Skeletal muscle cell (primary cell): ENCODE measurements around the gene TAOK3.
"Not testable (repeated sequence)": the region's sequence is repeated elsewhere in the genome, so short reads cannot be mapped to it uniquely, and the experiment has no call there.

ENCODE experiments used
- DNase-seq: peaks from one replicate; pipeline ENCODE4 v3.0.0-alpha.2; 2010; ENCODE audit warnings: low read depth
- H3K4me3 ChIP-seq: 2 replicates; pipeline ENCODE4 v1.5.1; 2011; ENCODE audit warnings: low read depth, mild to moderate bottlenecking, control low read depth, low read length, moderate library complexity

Gene TAOK3

DNA sequence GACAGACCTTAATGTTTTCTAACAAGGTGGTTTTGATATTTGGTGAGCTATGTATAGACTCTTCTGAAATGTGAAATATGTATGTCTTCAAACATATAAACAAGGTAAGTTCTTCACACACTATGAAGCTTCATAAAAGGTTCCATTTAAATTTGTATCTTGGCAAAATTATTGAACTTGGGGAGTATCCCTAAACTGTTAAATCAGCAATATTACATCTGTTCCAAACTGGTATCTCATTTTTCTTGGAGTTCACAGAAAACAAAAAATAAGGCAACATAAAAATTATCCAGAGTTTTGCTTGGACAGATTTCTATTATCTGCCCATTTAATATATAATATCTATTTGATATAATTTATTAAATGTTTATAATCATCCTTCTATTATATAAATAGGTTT, 62.4 kb downstream of the TAOK3 start:
- no peak for DNase-seq
- no peak overlapping the region for H3K4me3 ChIP-seq

DNA sequence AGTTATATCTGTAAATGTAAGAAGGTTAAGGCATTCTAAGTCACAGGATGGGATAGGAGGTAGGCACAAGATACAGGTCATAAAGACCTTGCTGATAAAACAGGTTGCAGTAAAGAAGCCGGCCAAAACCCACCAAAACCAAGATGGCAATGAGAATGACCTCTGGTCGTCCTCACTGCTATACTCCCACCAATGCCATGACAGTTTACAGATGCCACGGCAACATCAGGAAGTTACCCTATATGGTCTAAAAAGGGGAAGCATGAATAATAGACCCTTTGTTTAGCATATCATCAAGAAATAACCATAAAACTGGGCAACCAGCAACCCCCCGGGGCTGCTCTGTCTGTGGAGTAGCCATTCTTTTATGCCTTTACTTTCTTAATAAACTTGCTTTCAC, 64.7 kb downstream of the TAOK3 start:
- DNase-seq, H3K4me3 ChIP-seq: not testable (repeated sequence)

DNA sequence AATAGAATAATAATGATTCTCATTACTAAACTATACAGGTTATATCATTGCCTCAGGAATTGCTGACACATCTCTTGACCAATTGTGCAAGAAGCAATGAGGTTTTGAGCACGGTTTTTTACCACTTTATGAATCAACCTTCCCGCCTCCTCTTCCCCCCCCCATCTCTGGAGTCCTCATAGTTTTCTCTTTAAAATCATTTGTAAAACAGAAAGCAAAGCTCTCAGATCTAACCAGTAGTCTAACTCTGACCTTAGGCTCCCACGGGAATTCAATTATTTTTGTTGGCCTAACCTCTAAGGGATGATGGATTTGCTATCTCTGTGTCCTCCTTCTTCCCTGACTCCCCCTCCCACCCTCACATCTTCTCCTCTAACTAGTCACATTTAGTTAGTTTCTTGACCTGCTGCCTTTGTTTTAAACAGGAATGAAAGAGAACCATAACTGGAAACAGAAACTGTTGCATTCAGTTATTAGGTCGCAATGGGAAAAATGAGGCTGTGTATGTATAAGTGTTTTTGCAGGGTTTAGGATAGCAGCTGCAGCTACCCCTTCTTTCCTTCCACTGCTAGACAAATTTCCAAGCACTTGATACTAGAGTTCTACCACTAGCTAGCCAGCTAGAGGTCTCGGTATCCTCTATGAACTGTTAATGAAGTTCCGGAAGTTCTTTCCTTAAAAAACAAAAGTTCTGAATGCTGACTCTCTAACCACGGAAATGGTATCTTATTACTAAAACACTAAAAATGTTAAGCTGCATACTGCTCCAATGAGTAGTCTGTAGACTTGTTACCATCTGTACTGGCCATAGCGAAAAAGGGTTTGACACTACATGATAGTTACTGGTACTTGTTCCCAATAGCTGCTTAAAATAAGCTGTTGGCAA, 65.4 kb downstream of the TAOK3 start:
- H3K4me3 ChIP-seq = peak overlapping the region; percentile 39

DNA sequence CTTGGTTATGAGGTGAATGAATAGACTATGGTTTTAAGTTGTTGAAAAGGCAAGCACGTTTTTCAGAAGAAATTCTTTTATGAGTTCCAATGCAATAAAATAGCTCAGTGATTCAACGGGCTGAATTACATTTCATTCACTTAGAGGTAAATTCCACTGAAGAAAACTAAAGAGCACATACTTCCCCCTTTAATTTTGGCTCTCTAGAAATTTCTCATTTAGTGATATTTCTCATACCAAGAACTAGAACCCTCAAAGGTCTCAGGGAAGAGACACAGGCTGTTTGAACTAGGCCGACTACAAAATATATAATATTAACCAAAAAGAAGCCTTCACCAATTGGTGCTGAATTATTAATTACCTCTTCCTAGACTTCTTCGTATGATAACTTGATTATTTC, 68.6 kb downstream of the TAOK3 start:
- H3K4me3 ChIP-seq = no peak overlapping the region
- no peak for DNase-seq

More for the DNA sequence above, 65.4 kb downstream of the TAOK3 start:
- peak; percentile 76 for DNase-seq

DNA sequence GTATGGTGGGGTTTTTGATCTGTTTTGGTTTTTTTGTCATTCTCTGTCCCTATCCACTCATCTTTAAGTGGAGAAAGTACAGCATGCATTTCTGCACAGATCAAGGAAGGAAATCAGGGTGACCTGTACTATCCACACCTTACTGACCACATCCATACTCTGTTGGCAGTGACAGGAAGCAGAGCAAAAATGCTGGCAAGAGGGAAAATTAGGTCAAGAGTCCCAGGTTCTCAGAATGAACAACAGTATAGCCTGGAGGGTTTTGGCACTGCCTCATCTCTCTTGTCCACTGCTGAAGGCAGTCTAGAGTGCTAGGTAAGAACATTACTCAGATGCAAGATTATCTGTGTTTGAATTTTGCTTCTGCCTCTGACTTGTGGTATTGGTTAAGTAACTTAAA, 70.7 kb downstream of the TAOK3 start:
- H3K4me3 ChIP-seq = no peak overlapping the region
- DNase-seq = no peak

DNA sequence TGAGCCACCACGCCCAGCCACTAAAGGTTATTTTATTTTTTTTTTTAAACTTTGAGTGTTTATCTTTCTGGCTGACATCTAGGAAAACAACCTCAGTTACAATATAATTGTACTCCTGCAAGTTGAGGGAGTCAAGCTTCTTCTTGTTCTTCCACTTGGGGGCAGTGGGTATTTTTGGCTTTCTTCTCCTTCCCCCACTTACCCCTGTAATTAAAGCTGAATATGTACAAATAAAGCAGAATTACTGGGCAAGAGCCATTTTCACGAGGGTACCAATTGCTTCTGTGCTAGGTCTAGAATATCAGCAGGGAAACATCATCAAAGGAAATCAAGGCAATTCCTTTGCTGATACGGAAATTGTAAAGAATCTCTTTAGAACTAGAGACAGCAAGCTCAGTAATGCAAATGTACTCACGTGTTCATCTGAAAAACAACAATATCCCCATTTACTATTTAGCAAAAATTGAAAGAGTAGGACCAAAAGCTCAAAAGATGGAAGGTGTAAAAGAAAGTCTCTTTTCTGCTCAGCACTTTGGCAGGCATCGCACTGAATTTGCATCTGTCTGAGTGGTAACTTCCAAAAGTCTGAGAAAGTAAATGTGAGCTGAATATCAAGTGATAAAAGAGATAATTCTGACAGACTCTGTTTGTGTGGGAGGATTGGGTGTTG, 72.8 kb downstream of the TAOK3 start:
- DNase-seq = no peak

DNA sequence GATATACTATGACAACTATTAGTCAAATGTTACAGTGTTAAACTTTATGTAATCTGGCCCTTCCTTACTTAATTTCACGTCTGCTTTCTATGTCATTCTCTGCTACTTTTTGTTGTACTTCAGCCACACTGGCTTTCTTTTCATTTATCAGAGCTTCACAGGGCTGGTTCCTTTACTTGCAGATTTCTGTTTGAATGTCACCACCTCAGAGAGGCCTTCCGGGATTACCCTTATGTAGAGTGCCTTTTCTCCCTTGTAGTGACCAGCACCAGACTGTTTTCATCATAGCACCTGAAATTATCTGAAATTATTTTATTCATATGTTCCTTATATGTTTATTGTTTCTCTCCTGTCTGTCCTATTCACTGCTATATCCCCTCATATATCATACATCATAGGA, 75.4 kb downstream of the TAOK3 start:
- H3K4me3 ChIP-seq = no peak overlapping the region
- DNase-seq = no peak

More for the DNA sequence above, 72.8 kb downstream of the TAOK3 start:
- H3K4me3 ChIP-seq = no peak overlapping the region

DNA sequence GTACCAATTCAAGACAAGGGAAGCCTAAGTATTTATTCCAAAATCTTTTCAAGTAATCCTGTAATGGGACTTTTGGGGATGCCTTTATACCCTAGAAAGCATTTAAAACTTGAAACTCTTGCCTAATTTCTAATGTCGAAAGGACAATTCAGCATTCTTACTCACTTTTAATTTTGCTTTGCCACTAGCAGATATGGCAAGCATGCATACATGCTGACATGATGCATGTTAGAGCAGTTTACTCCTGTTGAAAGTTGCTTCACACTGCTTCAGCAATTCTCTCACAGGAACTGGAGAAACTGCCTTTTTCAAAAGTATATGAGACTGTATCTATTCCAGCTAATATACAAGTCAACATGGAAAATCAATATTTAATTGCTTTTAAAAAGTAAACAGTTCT, 79.9 kb downstream of the TAOK3 start:
- no peak overlapping the region for H3K4me3 ChIP-seq

DNA sequence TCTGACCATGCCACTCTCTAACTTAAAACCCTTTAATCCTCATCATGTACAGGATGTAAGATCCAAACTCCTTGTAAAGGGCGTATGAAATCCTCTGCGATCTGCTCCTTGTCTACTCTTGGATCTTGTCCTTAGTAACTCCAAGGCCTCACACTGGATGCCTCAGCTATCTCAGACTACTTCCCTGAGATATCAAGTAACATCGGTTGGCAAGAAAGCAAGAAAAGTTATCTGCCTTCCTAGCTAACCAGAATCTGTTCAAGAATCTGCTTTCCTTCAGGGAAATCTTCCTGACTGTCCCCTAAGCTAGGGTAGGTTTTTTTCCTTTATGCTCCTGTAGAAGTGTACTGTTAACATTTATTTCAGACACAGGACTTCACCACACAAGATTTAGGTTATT, 82.6 kb downstream of the TAOK3 start:
- H3K4me3 ChIP-seq = no peak overlapping the region
- no peak for DNase-seq

More for the DNA sequence above, 79.9 kb downstream of the TAOK3 start:
- no peak for DNase-seq

DNA sequence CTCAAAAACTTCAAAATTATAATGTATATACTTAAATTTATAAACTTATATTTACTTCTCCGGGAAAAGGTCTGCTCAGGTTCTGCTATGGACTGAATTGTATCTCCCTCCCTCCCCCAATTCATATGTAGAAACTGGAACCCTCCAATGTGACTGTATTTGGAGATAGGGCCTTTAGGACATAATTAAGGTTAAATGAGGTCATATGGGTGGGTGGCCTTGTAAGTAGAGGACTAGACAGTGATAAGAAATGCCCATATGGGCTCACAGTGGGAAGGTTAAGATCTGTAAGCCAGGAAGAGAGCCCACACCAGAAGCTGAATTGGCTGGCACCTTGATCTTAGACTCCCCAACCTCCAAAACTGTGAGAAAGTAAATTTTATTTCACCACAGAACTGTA, 84.5 kb downstream of the TAOK3 start:
- no peak overlapping the region for H3K4me3 ChIP-seq
- DNase-seq = no peak

DNA sequence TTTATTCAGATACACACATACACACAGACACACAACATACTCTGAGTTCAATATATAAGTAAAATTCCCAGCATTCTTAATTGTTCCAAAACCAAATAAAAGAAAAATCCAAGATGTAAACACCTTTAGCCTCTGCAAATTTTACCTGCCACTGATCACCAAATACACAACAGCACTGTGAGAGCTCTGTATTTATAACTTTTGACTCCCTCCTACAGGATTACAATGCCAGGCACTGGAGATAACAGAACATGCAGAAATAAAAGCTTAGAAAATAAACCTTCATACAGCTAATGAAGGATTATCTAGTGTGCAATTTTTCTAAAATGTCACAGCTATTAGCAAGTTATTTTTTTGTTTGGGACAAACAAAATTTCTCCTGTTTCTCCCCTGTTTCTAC, 85.0 kb downstream of the TAOK3 start:
- DNase-seq = no peak
- H3K4me3 ChIP-seq = no peak overlapping the region

DNA sequence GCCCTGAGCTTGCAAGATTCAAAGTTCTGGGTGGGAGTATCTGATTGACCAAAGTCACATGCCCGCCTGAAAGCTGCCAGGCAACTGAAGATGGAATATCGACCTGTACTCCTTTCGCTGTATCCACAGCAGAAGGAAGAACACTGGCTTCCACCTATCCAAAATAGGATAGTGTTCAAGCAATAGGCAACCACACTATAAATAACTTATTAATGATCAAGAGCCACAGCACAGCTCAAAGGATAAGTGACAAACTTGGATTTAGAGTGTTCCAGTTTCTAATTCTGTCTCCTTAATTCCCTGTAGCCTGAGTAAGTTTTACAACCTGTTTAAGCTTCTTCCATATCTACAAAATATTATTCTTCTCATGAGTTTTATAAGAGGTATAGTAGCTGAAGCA, 89.9 kb downstream of the TAOK3 start:
- no peak for DNase-seq

DNA sequence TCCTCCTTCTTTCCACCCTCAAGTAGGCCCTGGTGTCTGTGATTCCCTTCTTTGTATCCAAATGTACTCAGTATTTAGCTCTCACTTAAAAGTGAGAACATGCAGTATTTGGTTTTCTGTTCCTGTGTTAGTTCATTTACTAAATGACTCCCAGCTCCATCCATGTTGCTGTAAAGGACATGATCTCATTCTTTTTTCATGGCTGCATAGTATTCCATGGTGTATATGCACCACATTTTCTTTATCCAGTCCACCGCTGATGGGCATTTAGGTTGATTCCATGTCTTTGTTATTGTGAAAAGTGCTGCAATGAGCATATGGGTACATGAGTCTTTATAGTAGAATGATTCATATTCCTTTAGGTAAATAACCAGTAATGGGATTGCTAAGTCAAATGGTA, 94.4 kb downstream of the TAOK3 start:
- not testable (repeated sequence) for DNase-seq, H3K4me3 ChIP-seq

More for the DNA sequence above, 89.9 kb downstream of the TAOK3 start:
- H3K4me3 ChIP-seq = no peak overlapping the region

DNA sequence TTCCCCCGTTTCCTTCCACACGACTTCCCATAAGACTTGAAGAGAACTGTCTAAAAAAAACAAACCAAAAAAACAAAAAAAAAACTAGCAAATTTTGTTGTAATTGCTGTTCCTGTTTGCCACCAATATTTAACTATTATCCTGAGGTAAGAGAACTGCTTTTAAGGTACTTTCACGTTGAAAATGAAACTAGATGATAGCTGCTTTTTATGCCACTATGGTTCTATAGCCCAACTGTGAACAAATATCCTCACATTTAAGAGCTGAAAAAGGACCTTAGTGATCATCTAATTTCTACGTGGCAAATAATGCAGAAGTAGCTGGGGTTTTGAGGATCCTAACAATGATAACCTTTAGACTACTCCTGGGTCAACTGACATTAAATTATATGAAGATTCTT, 98.6 kb downstream of the TAOK3 start:
- H3K4me3 ChIP-seq = no peak overlapping the region

DNA sequence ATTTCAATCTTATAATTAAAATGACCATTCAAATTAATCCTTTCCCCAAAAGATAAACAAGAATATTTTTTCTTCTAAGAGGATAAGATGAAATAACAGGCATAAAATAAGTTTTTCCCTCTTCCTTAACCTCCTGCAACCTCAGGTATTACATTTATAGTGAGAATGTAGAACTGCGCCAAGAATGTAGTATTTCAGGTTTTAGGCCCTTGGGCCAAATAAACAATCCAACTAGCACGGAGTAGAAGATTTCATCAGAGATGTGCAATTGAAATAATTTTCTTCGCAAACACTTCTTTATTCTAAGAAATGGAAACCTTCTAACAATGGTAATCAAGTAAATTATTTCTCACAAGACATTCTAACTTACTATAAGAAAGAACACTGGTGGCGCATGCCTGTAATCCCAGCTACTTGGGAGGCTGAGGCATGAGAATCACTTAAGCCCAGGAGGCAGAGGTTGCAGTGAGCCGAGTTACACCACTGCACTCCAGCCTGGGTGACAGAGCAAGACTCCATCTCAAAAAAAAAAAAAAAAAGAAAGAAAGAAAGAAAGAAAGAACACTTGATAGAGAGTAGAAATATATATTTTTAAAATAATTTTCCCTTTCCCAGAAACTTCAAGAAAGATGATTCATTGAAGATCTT, 100.8 kb downstream of the TAOK3 start:
- H3K4me3 ChIP-seq = no peak overlapping the region

More for the DNA sequence above, 98.6 kb downstream of the TAOK3 start:
- no peak for DNase-seq

DNA sequence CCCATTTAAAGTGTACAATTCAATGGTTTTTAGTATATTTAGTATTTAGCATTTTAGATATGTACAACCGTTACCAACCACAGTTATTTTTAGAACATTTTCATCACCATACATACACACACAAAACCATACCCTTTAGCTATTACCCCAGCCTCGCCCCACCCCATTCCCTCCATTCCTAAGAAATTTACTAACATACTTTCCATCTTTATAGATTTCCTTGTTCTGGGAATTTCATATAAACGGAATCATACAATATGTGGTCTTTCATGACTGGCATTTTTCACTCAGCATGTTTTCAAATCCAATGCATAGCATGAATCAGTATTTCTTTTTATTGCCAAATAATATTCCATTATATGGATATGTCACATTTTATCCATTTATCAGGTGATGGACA, 101.5 kb downstream of the TAOK3 start:
- DNase-seq = no peak
- H3K4me3 ChIP-seq = no peak overlapping the region

More for the DNA sequence above, 100.8 kb downstream of the TAOK3 start:
- DNase-seq = no peak

DNA sequence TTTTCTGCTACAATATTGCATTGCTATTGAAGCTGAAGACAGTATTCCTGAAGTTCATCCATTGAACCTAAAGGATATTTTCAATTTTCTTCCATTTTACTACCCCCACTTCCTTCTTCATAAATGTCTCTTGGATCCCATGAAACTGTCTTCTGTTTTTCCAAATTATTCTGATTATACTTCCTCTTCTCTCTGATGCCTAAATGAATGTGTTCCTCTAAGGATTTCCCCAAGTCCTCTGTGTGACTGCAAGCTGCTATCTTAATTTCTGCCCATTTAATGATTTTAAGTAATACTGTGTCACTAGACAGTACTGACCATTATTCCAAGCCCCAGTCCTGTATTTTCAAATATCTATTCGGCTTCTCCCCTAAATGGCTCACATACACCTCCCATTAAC, 102.9 kb downstream of the TAOK3 start:
- no peak for DNase-seq
- no peak overlapping the region for H3K4me3 ChIP-seq

DNA sequence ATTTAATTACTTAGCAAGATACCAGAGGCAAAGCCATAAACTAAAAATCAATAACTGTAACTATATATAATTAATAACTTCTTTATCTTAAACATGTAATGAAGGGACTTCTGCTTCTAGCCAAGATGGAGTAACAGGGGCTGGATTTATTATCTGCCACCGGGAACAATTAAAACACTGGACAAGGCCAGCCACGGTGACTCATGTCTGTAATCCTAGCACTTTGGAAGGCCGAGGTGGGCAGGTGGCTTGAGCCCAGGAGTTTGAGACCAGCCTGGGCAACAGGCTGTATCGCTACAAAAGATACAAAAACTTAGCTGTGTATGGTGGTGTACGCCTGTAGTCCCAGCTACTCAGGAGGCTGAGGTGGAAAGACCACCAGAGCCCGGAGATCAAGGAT, 113.6 kb downstream of the TAOK3 start:
- DNase-seq = no peak
- H3K4me3 ChIP-seq = no peak overlapping the region

DNA sequence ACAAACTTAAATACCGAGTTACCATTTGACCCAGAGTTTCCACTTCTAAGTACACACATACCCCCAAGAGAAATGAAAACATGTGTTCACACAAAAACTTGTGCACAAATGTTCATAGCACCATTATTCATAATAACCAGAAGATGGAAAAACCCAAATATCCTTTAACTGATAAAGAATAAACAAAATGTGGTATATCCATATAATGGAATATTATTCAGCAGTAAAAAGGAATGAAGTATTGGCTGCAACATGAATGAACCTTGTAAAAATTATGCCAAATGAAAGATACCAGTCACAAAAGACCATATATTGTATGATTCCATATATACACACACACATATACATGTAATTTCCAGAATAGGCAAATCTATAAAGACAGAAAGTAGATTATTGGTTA, 116.4 kb downstream of the TAOK3 start:
- no peak overlapping the region for H3K4me3 ChIP-seq
- DNase-seq = no peak

DNA sequence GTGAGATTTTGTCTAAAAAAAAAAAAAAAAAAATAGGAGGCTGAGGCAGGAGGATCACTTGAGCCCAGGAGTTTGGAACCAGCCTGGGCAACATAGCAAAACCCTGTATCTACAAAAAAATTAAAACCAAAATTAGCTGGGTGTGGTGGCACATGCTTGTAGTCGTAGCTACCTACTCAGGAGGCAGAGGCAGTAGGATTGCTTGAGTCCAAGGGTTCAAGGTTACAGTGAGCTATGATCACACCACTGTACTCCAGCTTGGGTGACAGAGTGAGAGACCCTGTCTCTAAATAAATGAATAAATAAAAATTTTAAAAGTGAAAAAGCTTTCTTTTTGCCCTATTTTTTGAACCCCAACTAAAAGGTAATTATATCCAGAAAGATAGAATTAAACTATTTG, 123.2 kb downstream of the TAOK3 start:
- no peak for DNase-seq
- H3K4me3 ChIP-seq = no peak overlapping the region
